ENCODE results near the gene RPS6KA6. TPM values are rescaled to one million over a fixed set of nuclear protein-coding genes. Genes with fewer than 3 reads are reported as not detected.

The RPS6KA6 gene
- total RNA-seq, 2 donors from 2014 or later: 0.05 to 0.30 TPM

- H3K9me3 ChIP-seq (ENCODE audit: control insufficient read depth, low read length, poor library complexity, severe bottlenecking): no peaks in the 10 kb centered on the region
- Mint-ChIP-seq H3K27me3 (no peaks in the 10 kb centered on the region), H3K36me3 (ENCODE audit: low read depth) (no peaks in the 10 kb centered on the region), H3K4me1 (no peaks in the 10 kb centered on the region), H3K27ac (no peak overlapping the region), H3K4me3 (peak overlapping the region; percentile 3)
- ATAC-seq (no peak), DNase-seq (no peak)
Observed at GRCh38 chrX:84046403-84046984, 141.5 kb downstream of the RPS6KA6 start.

GRCh38 chrX:84044051-84044450 is 143.9 kb downstream of the RPS6KA6 start:
- no peaks in the 10 kb centered on the region for H3K9me3 ChIP-seq (ENCODE audit: control insufficient read depth, low read length, poor library complexity, severe bottlenecking)
- DNase-seq (no peak), ATAC-seq (no peak)
- Mint-ChIP-seq H3K4me1 (no peaks in the 10 kb centered on the region), H3K27ac (no peak overlapping the region), H3K27me3 (no peaks in the 10 kb centered on the region), H3K4me3 (no peak overlapping the region), H3K36me3 (ENCODE audit: low read depth) (no peaks in the 10 kb centered on the region)
